Measurements from ENCODE around the gene APMAP. TPM values are rescaled to one million over a fixed set of nuclear protein-coding genes. Genes with fewer than 3 reads are reported as not detected.

Gene APMAP
- total RNA-seq, 1 experiment from 2014 or later, result 82.7 TPM

DNA sequence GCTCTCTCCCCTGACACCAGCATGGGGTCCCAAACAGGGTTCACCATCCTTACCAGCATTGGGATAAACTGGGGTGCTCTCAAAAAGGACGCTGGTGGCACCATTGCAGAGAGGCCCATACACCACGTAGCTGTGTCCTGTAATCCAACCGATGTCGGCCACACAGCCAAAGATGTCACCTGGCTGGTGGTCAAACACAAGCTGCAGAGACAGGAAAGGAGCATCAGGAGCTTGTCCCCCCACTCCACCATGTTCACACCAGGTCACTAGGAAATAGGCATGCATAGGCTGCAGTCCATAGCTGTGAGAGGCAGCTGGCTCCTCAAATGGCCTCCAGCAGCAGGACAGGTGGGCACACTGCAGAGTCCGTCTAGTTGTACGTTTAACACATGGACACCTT, 28.8 kb upstream of the APMAP start (continued):
- TF ChIP-seq, protein P1, sequence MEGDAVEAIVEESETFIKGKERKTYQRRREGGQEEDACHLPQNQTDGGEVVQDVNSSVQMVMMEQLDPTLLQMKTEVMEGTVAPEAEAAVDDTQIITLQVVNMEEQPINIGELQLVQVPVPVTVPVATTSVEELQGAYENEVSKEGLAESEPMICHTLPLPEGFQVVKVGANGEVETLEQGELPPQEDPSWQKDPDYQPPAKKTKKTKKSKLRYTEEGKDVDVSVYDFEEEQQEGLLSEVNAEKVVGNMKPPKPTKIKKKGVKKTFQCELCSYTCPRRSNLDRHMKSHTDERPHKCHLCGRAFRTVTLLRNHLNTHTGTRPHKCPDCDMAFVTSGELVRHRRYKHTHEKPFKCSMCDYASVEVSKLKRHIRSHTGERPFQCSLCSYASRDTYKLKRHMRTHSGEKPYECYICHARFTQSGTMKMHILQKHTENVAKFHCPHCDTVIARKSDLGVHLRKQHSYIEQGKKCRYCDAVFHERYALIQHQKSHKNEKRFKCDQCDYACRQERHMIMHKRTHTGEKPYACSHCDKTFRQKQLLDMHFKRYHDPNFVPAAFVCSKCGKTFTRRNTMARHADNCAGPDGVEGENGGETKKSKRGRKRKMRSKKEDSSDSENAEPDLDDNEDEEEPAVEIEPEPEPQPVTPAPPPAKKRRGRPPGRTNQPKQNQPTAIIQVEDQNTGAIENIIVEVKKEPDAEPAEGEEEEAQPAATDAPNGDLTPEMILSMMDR (IDR thresholded peaks at IDR 0.05 in 2 of 3, conservative IDR thresholded peaks at IDR 0.05 in 1 of 3; ENCODE audit: borderline replicate concordance in 1 of 3, insufficient read depth in 1 of 3, low read depth in 2 of 3, low read length in 2 of 3), result no peak

- ChIA-PET RAD21 (ENCODE audit: low non-redundant PET in 1 of 2, low total read pairs in 2 of 2, uncharacterized antibody in 2 of 2, unreplicated experiment in 2 of 2) (no interaction called here), POLR2A (no interaction called here), CTCF (no interaction called here)
- ATAC-seq, result no peak
- no peaks in the 10 kb centered on the region for H3K9me3 ChIP-seq (ENCODE audit: control insufficient read depth in 1 of 2, insufficient read depth in 1 of 2, low read depth in 1 of 2, low read length in 2 of 2)
- no peaks in the 10 kb centered on the region for H4K20me1 ChIP-seq (ENCODE audit: insufficient read depth)
- TF ChIP-seq FOSL1 (IDR thresholded peaks at IDR 0.05; ENCODE audit: low read depth) (no peak), SRF (IDR thresholded peaks at IDR 0.05; ENCODE audit: low read depth) (no peak), ZNF274 (IDR thresholded peaks at IDR 0.05; ENCODE audit: low read depth, low read length) (no peak), ATF3 (IDR thresholded peaks at IDR 0.05) (no peak)
- H3K9ac ChIP-seq (ENCODE audit: low read length), result no peak overlapping the region
- H3K4me1 ChIP-seq (ENCODE audit: control insufficient read depth in 1 of 2, insufficient read depth in 2 of 2, low read length in 2 of 2), result peaks cover 12 to 17% of the 10 kb centered on the region in 2 experiments
- no peak overlapping the region for H3K4me2 ChIP-seq (ENCODE audit: low read length)
- BruUV-seq (replicated peaks), result no TSS peak
- H3K9me2 ChIP-seq (ENCODE audit: insufficient read depth), result no peaks in the 10 kb centered on the region
- H3K36me3 ChIP-seq (ENCODE audit: control insufficient read depth in 1 of 2, insufficient read depth in 2 of 2, low read length in 2 of 2), result no peaks in the 10 kb centered on the region
- no peaks in the 10 kb centered on the region for H3K79me2 ChIP-seq (ENCODE audit: insufficient read depth, low read length)
- H3K27ac ChIP-seq (ENCODE audit: low read depth, low read length), result no peak overlapping the region
- H3K4me3 ChIP-seq (replicated peaks in 1 of 2; ENCODE audit: low read depth in 1 of 2, low read length in 2 of 2), result no peak overlapping the region
- no peaks in the 10 kb centered on the region for H3K27me3 ChIP-seq (ENCODE audit: insufficient read depth, low read length)
- no peak for DNase-seq (ENCODE audit: low read depth, low spot score)
- intact Hi-C loops (cut with micrococcal nuclease), result no loop called here
- no peak overlapping the region for H2AFZ ChIP-seq (ENCODE audit: low read depth, low read length, poor library complexity, severe bottlenecking)
These were observed 28.4 kb upstream of the APMAP start for GRCh38 chr20:25020901-25021301.

DNA sequence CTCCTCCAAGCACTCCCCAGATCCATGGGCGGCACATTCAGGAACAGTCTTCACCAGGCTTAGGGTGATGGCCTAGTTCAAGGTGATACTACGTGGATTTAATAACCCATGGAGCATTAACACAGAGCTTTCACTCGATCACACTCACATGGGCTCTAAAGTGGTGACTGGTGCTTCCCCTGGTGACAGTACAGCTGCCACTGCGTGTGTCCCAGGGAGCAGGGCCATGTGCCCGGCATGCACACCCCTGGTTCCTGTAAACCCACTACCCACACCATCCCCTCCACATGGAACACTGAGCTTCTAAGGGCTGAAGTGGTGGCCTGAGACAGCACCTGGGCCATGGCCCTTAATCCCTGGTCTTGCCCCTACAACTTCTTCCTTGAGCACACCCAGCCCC, 27.8 kb upstream of the APMAP start:
- Histone ChIP-seq H4K20me1 (ENCODE audit: insufficient read depth) (no peaks in the 10 kb centered on the region), H3K4me2 (ENCODE audit: low read length) (no peak overlapping the region), H3K9me3 (ENCODE audit: control insufficient read depth in 1 of 2, insufficient read depth in 1 of 2, low read depth in 1 of 2, low read length in 2 of 2) (no peaks in the 10 kb centered on the region), H3K9me2 (ENCODE audit: insufficient read depth) (no peaks in the 10 kb centered on the region), H3K9ac (ENCODE audit: low read length) (no peak overlapping the region), H3K27me3 (ENCODE audit: insufficient read depth, low read length) (no peaks in the 10 kb centered on the region), H2AFZ (ENCODE audit: low read depth, low read length, poor library complexity, severe bottlenecking) (no peak overlapping the region), H3K4me3 (replicated peaks in 1 of 2; ENCODE audit: low read depth in 1 of 2, low read length in 2 of 2) (no peak overlapping the region), H3K27ac (ENCODE audit: low read depth, low read length) (no peak overlapping the region), H3K79me2 (ENCODE audit: insufficient read depth, low read length) (no peaks in the 10 kb centered on the region), H3K4me1 (ENCODE audit: control insufficient read depth in 1 of 2, insufficient read depth in 2 of 2, low read length in 2 of 2) (peaks cover 12 to 17% of the 10 kb centered on the region in 2 experiments), H3K36me3 (ENCODE audit: control insufficient read depth in 1 of 2, insufficient read depth in 2 of 2, low read length in 2 of 2) (no peaks in the 10 kb centered on the region)
- intact Hi-C loops (cut with micrococcal nuclease), result no loop called here
- BruUV-seq (replicated peaks), result no TSS peak
- RAD21 ChIA-PET (ENCODE audit: low non-redundant PET in 1 of 2, low total read pairs in 2 of 2, uncharacterized antibody in 2 of 2, unreplicated experiment in 2 of 2), result no interaction called here
- DNase-seq (ENCODE audit: low read depth, low spot score), result no peak
- POLR2A ChIA-PET, result no interaction called here
- no peak for ATAC-seq
- CTCF ChIA-PET, result no interaction called here
- TF ChIP-seq TCF7L2 (IDR thresholded peaks at IDR 0.05; ENCODE audit: borderline replicate concordance, extremely low read depth, insufficient read depth, insufficient read length), result no peak
- TF ChIP-seq JUND (IDR thresholded peaks at IDR 0.05), result no peak
- TF ChIP-seq REST (IDR thresholded peaks at IDR 0.05; ENCODE audit: low read depth), result no peak
- no peak for TF ChIP-seq SIN3A (IDR thresholded peaks at IDR 0.05; ENCODE audit: low read depth)
- no peak for TF ChIP-seq POLR2AphosphoS5 (IDR thresholded peaks at IDR 0.05; ENCODE audit: low read depth, low read length)
- TF ChIP-seq FOSL1 (IDR thresholded peaks at IDR 0.05; ENCODE audit: low read depth), result no peak
- TF ChIP-seq, protein P1 (IDR thresholded peaks at IDR 0.05 in 2 of 3, conservative IDR thresholded peaks at IDR 0.05 in 1 of 3; ENCODE audit: borderline replicate concordance in 1 of 3, insufficient read depth in 1 of 3, low read depth in 2 of 3, low read length in 2 of 3), result no peak
